ENCODE measurements around the gene GLTP. TPM values are rescaled to one million over a fixed set of nuclear protein-coding genes. Genes with fewer than 3 reads are reported as not detected.

Gene GLTP
- total and polyA plus RNA-seq, 12 donors, result 24.5 to 73.7 (median 37.5) TPM

Small RNAs within 50 kb of the gene (microRNA-seq; reads per million reads assigned to microRNA genes)
- gene MIR4497, result 0 to 0.38 (median 0) reads per million in 3 donors

Small RNAs within 50 kb of the gene (small RNA-seq; reads per million reads assigned to genes)
- gene MIR4497 (0 reads per million in 2 donors), gene RN7SL441P (0 reads per million in 2 donors)

Other genes with a start within 250 kb of the GLTP start
- gene FAM222A, start 166.7 kb downstream of the GLTP start, total RNA-seq, result 10 to 100 TPM; 15.2 to 57.8 (median 26.6) TPM
- gene FAM222A, start 166.7 kb downstream of the GLTP start, polyA plus RNA-seq, result 10 to 100 TPM in 2 of 3 donors, 1 to 10 TPM in 1; 9.2 to 36.7 (median 11.7) TPM
- gene TRPV4, start 47.1 kb downstream of the GLTP start, total RNA-seq, result 1 to 10 TPM in 7 of 9 donors, under 1 TPM in 2; 0.30 to 5.9 (median 2.4) TPM
- gene TRPV4, start 47.1 kb downstream of the GLTP start, polyA plus RNA-seq, result under 1 TPM; 0.46 to 0.64 (median 0.48) TPM
- 10 to 100 TPM in 4 of 9 donors, 1 to 10 TPM in 5; 8.8 to 18.7 (median 10.0) TPM for gene TCHP, start 19.7 kb upstream of the GLTP start, total RNA-seq
- 10 to 100 TPM in 2 of 3 donors, 1 to 10 TPM in 1; 8.3 to 21.1 (median 11.3) TPM for gene TCHP, start 19.7 kb upstream of the GLTP start, polyA plus RNA-seq
- gene GIT2, start 115.8 kb upstream of the GLTP start, total RNA-seq, result 10 to 100 TPM; 35.9 to 80.9 (median 57.9) TPM
- 10 to 100 TPM; 24.3 to 56.3 (median 31.6) TPM for gene GIT2, start 115.8 kb upstream of the GLTP start, polyA plus RNA-seq
- gene ANKRD13A, start 118.9 kb upstream of the GLTP start, total RNA-seq, result 10 to 100 TPM; 31.0 to 84.5 (median 46.4) TPM
- 10 to 100 TPM; 17.1 to 38.6 (median 17.1) TPM for gene ANKRD13A, start 118.9 kb upstream of the GLTP start, polyA plus RNA-seq
- gene C12orf76, start 168.0 kb upstream of the GLTP start, total RNA-seq, result 10 to 100 TPM in 8 of 9 donors, 1 to 10 TPM in 1; 7.1 to 35.1 (median 15.6) TPM
- 10 to 100 TPM in 2 of 3 donors, 1 to 10 TPM in 1; 9.7 to 14.2 (median 12.1) TPM for gene C12orf76, start 168.0 kb upstream of the GLTP start, polyA plus RNA-seq
- 10 to 100 TPM in 5 of 9 donors, 1 to 10 TPM in 4; 4.0 to 19.2 (median 11.4) TPM for gene IFT81, start 243.8 kb upstream of the GLTP start, total RNA-seq
- 10 to 100 TPM in 1 of 3 donors, 1 to 10 TPM in 2; 5.3 to 12.1 (median 5.9) TPM for gene IFT81, start 243.8 kb upstream of the GLTP start, polyA plus RNA-seq

Data from adrenal gland (tissue), 12 donors.